ENCODE measurements around the gene SCAMP2.

GRCh38 chr15:74878273-74878672 is 5.1 kb upstream of the SCAMP2 start:
- TF ChIP-seq CTCF (IDR thresholded peaks at IDR 0.05; ENCODE audit: borderline replicate concordance, extremely low read depth, low read length, poor library complexity, severe bottlenecking) (no peak), EZH2 (IDR thresholded peaks at IDR 0.05; ENCODE audit: borderline replicate concordance, low read depth, low read length, severe bottlenecking) (no peak)

Measured in DND-41 (cell line).